Measurements from ENCODE around the gene ANO9.

The ANO9 gene

DNA sequence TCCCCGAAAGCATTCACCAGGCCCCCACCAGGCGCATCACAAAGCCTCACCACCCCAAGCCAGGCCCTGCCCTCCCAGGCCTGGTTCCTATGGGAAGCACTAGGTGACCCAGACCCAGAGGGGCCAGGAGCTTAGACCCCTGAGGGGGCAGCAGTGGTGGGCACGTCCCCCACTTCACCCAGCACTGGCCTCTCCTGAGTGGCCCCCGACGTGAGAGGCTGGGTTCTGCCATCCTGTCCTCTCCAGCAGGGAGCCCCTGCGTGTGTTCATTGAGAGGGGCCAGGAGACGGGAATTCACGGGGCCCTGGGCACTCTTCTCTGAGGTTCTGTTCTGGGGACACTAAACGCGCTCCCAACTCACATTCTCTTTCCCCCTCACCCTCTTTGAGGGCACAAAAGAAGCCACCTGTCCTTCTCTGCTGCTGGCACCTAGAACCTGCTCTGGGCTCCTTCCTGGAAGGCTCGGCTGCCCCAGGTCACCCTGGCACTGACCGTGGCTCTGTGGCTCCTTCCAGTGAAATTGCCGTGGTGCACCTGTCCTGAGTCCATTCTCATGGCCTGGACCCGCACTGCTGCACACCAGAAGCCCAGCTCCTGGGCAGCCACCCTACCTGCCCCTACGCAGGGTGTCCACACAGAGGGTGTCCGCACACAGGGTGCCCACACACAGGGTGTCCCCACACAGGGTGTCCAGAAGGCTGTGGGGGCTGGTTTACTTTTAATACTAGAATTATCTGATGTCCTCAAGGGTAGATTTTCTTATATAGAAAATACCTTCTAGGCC, 20.5 kb upstream of the ANO9 start:
- no peak overlapping the region for H3K27ac Mint-ChIP-seq
- peaks cover 63% of the 10 kb centered on the region for H3K36me3 Mint-ChIP-seq (ENCODE audit: low read depth)
- peaks cover 18% of the 10 kb centered on the region for H3K4me1 Mint-ChIP-seq (ENCODE audit: low read depth)
- H3K4me3 Mint-ChIP-seq = no peak overlapping the region
- H3K9me3 Mint-ChIP-seq = no peaks in the 10 kb centered on the region
- intact Hi-C loops (cut with micrococcal nuclease) = no loop called here
- no peaks in the 10 kb centered on the region for H3K27me3 Mint-ChIP-seq

DNA sequence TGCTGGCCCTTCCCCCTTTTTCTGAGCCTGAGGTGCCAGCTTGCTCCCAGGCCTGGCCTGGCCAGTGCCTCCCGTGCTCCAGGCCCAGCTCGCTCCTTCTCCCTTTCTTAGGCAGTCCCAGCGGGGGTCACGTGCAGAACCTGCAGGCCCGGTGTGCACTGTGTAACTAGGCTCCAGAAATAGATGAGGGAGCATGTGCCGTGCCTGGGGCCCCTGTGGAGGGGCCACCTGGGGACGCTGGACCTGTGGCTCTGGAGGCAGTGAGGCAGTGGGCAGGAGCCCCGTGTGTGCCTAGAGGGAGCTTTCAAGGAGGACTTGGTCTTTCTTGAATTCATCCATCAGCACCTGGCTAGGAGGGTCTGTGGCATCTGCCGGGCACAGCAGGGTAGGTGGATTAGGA, 19.8 kb upstream of the ANO9 start:
- no peak overlapping the region for H3K27ac Mint-ChIP-seq
- H3K36me3 Mint-ChIP-seq (ENCODE audit: low read depth) = peaks cover 68% of the 10 kb centered on the region
- peaks cover 19% of the 10 kb centered on the region for H3K4me1 Mint-ChIP-seq (ENCODE audit: low read depth)
- intact Hi-C loops (cut with micrococcal nuclease) = no loop called here
- H3K9me3 Mint-ChIP-seq = no peaks in the 10 kb centered on the region
- no peaks in the 10 kb centered on the region for H3K27me3 Mint-ChIP-seq
- no peak overlapping the region for H3K4me3 Mint-ChIP-seq

DNA sequence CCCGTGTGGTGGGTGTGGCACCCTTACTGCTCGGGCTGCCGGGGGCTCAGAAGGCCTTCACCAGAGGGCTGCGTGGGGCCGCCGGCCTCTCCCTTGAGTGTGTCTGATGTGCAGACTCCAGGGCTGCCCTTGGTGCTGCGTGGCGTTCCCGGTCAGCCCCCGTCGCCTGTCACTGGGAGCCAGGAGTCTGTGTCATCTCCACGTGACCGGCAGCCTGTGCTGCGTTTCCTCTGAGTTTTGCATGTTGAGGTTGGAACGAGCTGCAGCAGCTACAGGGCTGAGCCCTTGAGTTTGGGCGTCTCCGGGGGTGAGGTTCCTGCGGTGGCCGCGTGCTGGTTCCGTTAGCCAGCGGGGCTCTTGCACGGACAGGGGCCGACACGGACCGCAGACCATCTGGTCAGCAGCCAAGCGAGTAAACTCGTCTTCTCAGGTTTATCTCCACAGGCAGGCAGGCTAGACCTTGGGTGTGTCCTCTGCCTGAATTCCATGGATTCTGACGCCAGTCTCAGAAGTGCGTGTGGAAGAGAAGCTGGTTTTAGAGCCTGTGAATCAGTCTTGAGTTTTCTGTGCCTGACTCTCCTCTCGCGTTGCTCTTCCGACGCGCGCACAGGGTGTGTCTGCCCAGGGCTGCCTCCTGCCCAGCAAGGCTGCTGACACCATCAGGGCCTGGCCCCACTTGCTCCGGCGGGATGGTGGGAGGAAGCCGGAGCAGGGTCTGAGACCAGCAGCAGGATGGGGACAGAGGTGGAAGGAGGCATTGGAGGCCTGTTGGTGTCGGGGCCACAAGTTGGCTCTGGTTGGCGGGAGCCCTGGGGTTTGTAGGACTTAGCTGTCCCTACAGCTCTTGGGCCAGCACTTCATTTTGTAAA, 18.8 kb upstream of the ANO9 start:
- Mint-ChIP-seq H3K27me3 (no peaks in the 10 kb centered on the region), H3K27ac (no peak overlapping the region), H3K4me1 (ENCODE audit: low read depth) (peaks cover 13% of the 10 kb centered on the region), H3K36me3 (ENCODE audit: low read depth) (peaks cover 70% of the 10 kb centered on the region), H3K9me3 (no peaks in the 10 kb centered on the region), H3K4me3 (no peak overlapping the region)
- intact Hi-C loops (cut with micrococcal nuclease) = no loop called here

DNA sequence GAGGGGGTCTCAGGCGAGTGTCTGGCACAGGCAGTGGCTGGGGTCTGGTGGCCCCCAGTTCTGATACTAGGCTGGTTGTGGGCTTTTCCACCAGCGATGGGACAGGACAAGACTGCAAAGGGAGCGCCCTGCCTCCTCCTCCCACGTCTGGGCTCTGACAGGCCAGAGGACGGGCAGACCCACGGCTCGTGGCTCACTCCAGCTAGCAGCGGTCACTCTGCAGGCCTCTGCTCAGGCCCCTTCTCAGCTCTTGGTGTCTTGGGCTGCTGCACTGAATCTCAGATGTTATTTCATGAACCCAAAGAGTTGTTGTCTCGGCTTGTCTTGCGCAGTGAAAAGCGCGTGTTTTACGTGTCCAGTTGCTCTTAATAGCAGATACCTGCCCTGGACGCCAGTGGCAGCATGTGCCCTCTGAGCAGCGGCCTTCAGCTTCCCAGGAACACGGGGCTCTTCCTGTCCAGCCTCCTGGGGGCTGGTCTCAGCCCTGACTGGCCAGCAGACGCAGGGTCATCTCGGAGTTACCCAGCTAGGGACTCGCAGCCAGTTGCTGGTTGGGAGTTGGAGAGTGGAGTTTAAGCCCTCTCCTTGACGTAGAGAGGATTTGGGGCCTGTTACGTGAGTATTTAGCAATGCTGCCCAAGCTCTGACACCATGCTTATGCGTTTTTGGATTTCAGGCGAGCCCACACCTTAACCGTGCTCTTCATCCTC, 17.9 kb upstream of the ANO9 start:
- intact Hi-C loops (cut with micrococcal nuclease) = no loop called here
- Mint-ChIP-seq H3K4me3 (no peak overlapping the region), H3K27ac (no peak overlapping the region), H3K9me3 (no peaks in the 10 kb centered on the region), H3K4me1 (ENCODE audit: low read depth) (peaks cover 18% of the 10 kb centered on the region), H3K36me3 (ENCODE audit: low read depth) (peaks cover 77% of the 10 kb centered on the region), H3K27me3 (no peaks in the 10 kb centered on the region)

DNA sequence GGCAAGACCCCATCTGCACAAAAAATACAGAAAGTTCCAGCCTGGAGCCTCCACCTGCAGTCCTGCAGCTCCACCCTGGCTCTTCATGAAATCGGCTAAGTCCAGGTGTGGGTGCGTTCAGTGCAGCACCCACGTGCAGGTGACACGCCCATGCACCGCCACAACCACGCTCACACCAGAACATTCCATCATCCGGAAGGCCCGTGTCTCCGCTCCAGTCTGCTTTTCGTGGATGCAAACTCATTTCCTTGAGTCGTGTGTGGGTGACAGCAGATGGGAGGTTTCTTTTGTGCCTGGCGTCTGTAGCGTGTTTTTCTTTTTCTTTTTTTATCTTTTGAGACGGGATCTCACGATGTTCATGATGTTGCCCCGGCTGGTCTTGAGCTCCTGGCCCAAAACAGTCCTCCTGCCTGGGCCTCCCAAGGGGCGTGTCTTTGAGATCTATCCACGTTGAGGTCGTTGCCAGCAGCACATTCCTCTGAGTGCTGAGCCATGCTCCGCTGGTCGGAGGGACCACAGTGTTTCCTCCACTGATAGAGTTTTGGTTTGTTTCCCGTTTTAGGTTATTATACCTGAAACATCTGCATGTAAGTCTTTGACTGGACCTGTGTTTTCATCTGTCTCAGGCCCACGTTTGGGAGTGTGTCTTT, 15.4 kb upstream of the ANO9 start:
- Mint-ChIP-seq H3K4me1 (ENCODE audit: low read depth) (peaks cover 20% of the 10 kb centered on the region), H3K27ac (no peak overlapping the region), H3K9me3 (no peaks in the 10 kb centered on the region), H3K4me3 (no peak overlapping the region), H3K27me3 (no peaks in the 10 kb centered on the region), H3K36me3 (ENCODE audit: low read depth) (peaks cover 88% of the 10 kb centered on the region)
- intact Hi-C loops (cut with micrococcal nuclease) = no loop called here

DNA sequence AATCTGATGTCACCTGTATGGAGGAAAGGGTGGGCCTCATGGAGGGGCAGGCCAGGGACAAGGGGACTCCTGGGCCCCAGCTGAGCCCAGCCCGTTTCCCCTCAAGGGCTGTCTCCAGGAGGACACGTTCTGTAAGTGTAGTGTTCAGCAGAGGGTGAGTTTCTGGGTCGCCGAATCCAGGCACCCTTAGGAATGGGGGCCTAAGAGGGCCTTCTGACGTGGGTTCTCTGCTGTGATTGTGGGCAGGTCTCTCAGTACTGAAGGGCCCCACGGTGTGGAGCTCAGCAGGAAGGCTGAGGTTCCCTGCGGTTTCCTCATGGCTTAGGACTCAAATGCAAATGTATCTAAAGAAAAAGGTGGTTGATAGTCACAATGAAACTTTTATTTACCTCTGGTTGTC, 14.7 kb upstream of the ANO9 start:
- no peaks in the 10 kb centered on the region for H3K27me3 Mint-ChIP-seq
- H3K27ac Mint-ChIP-seq = no peak overlapping the region
- H3K36me3 Mint-ChIP-seq (ENCODE audit: low read depth) = peaks cover 84% of the 10 kb centered on the region
- no peaks in the 10 kb centered on the region for H3K9me3 Mint-ChIP-seq
- intact Hi-C loops (cut with micrococcal nuclease) = no loop called here
- no peak overlapping the region for H3K4me3 Mint-ChIP-seq
- peaks cover 28% of the 10 kb centered on the region for H3K4me1 Mint-ChIP-seq (ENCODE audit: low read depth)

DNA sequence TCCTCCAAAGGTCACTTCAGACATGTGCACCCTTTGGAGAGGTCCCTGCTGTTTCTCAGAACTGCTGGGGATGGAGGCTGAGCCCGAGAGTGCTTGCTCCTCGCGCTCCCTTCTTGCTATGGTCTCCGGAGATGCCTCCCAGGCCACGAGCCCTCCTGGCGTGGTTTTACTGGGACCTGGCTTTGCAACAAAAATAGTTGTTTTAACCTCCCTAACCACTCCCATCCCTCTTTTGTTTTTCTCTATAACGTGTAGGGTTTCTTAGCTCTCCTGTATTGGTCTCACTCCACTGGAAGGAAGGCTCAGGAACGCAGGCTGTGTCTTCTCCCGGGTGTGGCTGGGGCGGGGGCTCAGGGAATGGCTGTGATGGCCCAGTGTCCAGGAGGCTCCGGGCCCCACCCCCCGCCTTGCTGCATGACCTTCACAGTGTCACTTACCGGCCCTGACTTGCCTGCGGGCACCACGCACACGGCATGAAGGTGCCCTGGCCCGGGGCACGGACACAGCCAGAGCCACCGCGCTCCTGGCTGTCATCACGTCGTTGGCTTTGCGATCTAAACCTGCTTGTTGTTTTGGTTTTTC, 13.8 kb upstream of the ANO9 start:
- H3K27me3 Mint-ChIP-seq = peaks cover 2% of the 10 kb centered on the region
- H3K4me3 Mint-ChIP-seq = no peak overlapping the region
- intact Hi-C loops (cut with micrococcal nuclease) = no loop called here
- H3K9me3 Mint-ChIP-seq = no peaks in the 10 kb centered on the region
- peaks cover 36% of the 10 kb centered on the region for H3K4me1 Mint-ChIP-seq (ENCODE audit: low read depth)
- H3K36me3 Mint-ChIP-seq (ENCODE audit: low read depth) = peaks cover 81% of the 10 kb centered on the region
- H3K27ac Mint-ChIP-seq = no peak overlapping the region

DNA sequence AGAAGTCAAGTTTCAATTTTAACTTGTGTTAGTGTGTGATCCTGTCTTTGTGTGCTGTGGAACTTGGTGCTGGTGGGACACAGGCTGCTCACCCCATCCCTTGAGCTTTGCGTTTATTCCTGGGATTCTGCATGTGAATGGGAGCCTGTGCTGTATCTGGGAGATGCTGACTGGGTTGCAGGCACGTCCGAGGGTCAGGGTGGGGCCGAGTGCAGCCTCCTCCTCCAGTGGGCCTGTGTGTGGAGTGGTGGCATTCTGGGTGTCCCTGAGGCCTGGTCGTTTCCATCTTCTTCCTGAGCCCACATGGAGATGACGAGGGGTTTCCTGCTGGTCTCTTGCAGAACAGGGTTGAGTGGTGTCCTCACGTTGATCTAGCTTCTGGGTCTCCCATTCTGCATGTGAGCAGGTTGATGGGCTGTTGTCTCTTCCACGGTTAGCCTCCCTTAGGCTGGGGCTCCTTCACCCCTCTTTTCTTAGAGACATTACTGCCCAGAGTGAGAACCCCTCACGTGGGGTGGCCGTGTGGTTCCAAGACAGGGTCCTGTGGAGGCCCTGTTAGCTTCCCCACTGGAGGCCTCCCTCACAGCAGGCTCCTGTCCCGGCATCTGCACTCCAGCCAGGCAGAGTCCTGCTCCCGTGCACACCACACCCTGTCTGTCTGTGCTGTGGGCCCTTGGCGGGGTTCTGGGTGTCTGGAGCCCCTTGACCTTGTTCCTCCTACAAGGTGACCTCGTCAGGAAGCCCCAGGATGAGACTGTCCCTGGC, 13.2 kb upstream of the ANO9 start:
- peaks cover 37% of the 10 kb centered on the region for H3K4me1 Mint-ChIP-seq (ENCODE audit: low read depth)
- peaks cover 2% of the 10 kb centered on the region for H3K27me3 Mint-ChIP-seq
- no peaks in the 10 kb centered on the region for H3K9me3 Mint-ChIP-seq
- H3K4me3 Mint-ChIP-seq = no peak overlapping the region
- no peak overlapping the region for H3K27ac Mint-ChIP-seq
- H3K36me3 Mint-ChIP-seq (ENCODE audit: low read depth) = peaks cover 75% of the 10 kb centered on the region
- intact Hi-C loops (cut with micrococcal nuclease) = no loop called here

DNA sequence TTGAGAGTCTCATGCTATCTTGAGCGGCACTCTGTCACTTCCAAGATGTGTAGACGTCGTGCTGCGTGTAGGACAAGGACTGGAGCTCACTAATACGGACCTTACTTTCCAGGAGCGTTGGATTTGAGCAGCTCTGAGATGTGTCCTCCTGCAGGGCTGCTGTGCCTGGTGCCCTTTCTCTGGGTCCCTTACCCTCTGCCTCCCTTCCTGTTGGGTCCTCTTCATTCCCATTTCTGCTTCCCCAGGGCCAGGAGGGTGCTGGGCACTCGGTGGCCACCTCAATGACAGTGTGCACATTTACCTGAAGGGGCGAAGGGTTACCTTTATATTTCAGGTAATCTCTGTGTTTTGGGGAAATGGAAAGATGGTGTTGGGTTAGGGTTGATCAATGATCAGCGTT, 12.2 kb upstream of the ANO9 start:
- Mint-ChIP-seq H3K4me1 (ENCODE audit: low read depth) (peaks cover 37% of the 10 kb centered on the region), H3K27me3 (peaks cover 2% of the 10 kb centered on the region), H3K4me3 (no peak overlapping the region), H3K36me3 (ENCODE audit: low read depth) (peaks cover 66% of the 10 kb centered on the region), H3K27ac (no peak overlapping the region), H3K9me3 (no peaks in the 10 kb centered on the region)
- intact Hi-C loops (cut with micrococcal nuclease) = no loop called here

DNA sequence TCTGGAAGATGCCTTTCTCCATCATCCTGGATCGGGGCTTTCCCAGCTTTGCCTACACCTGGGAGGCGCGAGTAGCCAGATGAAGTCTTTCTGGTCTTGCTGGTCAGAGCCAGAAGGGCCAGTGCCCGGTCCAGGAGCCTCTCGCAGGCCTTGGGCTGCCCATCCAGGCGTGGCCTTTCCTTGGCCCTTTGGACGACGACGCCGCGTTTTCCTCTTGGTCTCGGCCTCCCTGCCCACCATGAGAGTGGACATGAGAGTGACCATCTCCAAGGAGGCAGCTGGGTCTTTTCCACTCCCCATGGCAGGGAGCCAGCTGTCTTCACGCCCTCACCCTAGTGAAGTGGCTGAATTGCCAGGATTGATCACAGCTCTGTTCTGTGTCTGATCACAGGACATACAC, 11.8 kb upstream of the ANO9 start:
- peaks cover 62% of the 10 kb centered on the region for H3K36me3 Mint-ChIP-seq (ENCODE audit: low read depth)
- H3K27me3 Mint-ChIP-seq = peaks cover 2% of the 10 kb centered on the region
- H3K4me3 Mint-ChIP-seq = no peak overlapping the region
- no peak overlapping the region for H3K27ac Mint-ChIP-seq
- peaks cover 37% of the 10 kb centered on the region for H3K4me1 Mint-ChIP-seq (ENCODE audit: low read depth)
- intact Hi-C loops (cut with micrococcal nuclease) = no loop called here
- no peaks in the 10 kb centered on the region for H3K9me3 Mint-ChIP-seq

DNA sequence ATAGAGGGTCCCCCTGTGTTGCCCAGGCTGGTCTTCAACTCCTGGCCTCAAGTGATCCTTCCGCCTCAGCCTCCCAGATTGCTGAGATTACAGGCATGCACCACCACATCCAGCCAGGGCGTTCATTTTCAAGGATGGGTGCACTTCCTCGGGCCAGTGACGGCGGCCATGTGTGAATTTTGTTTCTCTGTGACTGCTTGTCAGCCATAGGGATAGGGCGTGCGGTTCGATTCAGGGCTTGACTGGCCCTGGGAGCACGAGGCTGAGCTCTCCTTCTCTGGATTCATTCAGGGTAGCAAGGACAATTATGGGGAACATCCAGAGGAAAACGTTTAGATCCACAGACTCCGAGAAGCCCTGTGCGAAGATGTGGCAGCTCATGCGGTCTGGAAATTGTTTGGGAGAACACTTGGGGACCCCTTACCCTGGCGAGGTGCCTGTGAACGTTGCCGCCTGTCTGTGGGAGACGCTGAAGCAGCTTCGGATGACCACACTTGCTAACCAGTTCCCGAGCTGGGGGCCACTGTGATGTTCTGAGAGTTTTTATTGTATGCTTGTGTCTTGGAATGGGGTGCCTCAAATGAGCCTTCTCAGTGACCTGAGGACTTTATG, 11.2 kb upstream of the ANO9 start:
- intact Hi-C loops (cut with micrococcal nuclease) = no loop called here
- Mint-ChIP-seq H3K9me3 (no peaks in the 10 kb centered on the region), H3K36me3 (ENCODE audit: low read depth) (peaks cover 62% of the 10 kb centered on the region), H3K4me3 (no peak overlapping the region), H3K27ac (no peak overlapping the region), H3K4me1 (ENCODE audit: low read depth) (peaks cover 37% of the 10 kb centered on the region), H3K27me3 (peaks cover 2% of the 10 kb centered on the region)

DNA sequence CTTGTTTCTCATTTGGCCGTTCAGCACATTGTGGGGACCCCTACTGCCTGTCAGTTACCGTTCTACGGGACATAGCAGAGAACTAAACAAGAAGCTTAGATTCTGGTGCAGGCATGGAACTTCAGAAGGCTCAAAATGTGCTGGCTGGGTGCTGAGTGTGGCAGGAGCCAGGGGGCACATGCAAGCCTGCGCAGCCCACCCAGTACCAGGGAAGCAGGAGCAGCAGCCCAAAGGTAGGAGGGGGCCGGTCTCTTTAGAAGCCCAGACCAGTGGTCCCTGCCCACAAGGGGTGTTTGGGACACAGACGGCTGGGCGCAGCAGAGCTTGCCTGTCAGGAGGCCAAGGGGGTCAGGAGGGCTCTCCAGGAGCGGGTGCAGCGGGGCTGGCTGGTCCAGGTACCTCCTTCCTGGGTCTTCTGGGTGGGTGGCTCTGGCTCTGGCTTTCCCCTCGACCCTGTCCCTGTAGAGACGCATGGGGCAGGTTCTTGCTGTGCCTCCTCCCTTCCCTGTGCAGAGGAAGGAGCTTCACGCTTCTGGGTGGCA, 10.5 kb upstream of the ANO9 start:
- Mint-ChIP-seq H3K4me1 (ENCODE audit: low read depth) (peaks cover 33% of the 10 kb centered on the region), H3K9me3 (no peaks in the 10 kb centered on the region), H3K27ac (no peak overlapping the region), H3K4me3 (no peak overlapping the region), H3K36me3 (ENCODE audit: low read depth) (peaks cover 59% of the 10 kb centered on the region), H3K27me3 (peaks cover 2% of the 10 kb centered on the region)
- intact Hi-C loops (cut with micrococcal nuclease) = no loop called here

Data from dendritic cell treated with granulocyte-macrophage colony-stimulating factor and Interleukin-4, amounts not matched to agents 40 ng/mL and 50 ng/mL, for 4 days (primary cell).